Mucosa of rectum (tissue), 2 donors: ENCODE measurements around the gene CHRNG.

ENCODE experiments used
- H3K27ac ChIP-seq, 2 donors: one replicate each; pipeline ENCODE4 v1.7.0; 2013; ENCODE audit warnings: inconsistent platforms in 2 of 2, low read depth in 2 of 2, low read length in 2 of 2
- H3K27me3 ChIP-seq, 2 donors: one replicate each; pipeline ENCODE4 v1.7.0; 2013; ENCODE audit warnings: low read length in 2 of 2; ENCODE audit not compliant: control insufficient read depth in 2 of 2, insufficient read depth in 2 of 2
- H3K36me3 ChIP-seq, 2 donors: one replicate each; pipeline ENCODE4 v1.7.0; 2013; ENCODE audit warnings: low read length in 2 of 2; ENCODE audit not compliant: control insufficient read depth in 2 of 2, insufficient read depth in 2 of 2
- H3K4me1 ChIP-seq, 2 donors: one replicate each; pipeline ENCODE4 v1.7.0; 2013; ENCODE audit warnings: low read length in 2 of 2, mild to moderate bottlenecking in 1 of 2; ENCODE audit not compliant: control insufficient read depth in 2 of 2, insufficient read depth in 2 of 2
- H3K4me3 ChIP-seq, 2 donors: one replicate each; pipeline ENCODE4 v1.7.0; 2013; ENCODE audit warnings: low read length in 2 of 2
- H3K9ac ChIP-seq, 2 donors: one replicate each; pipeline ENCODE4 v1.7.0; 2013; ENCODE audit warnings: low read length in 2 of 2, low read depth in 1 of 2, mild to moderate bottlenecking in 1 of 2
- H3K9me3 ChIP-seq, 2 donors: one replicate each; pipeline ENCODE4 v1.7.0; 2013; ENCODE audit warnings: low read length in 2 of 2; ENCODE audit not compliant: control insufficient read depth in 2 of 2
- donor health status: healthy.
- donor health status: Normal muscosa, but diverticular disease.

The CHRNG gene

DNA sequence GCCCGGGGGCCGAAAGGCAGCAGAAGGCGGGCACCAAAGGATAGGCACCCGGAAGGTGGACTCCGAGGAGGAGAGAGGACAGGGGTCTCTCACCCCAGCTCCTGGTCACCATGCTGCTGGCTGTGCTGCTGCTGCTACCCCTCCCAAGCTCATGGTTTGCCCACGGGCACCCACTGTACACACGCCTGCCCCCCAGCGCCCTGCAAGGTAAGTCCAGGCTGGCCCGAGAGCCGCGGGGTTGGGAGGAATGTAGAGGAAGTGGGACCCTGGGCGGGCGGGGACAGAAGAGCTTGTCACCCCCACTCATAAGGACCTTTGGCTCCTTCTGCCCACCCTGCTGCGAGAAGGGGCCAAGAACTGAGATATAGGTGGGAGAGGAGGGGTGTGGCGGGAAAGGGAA is 19.0 kb upstream of the CHRNG start:
- Histone ChIP-seq H3K9me3 (no peaks in the 10 kb centered on the region), H3K36me3 (no peaks in the 10 kb centered on the region), H3K27me3 (peaks cover 20% of the 10 kb centered on the region in 2 donors), H3K4me1 (no peaks in the 10 kb centered on the region), H3K9ac (no peak overlapping the region), H3K27ac (no peak overlapping the region), H3K4me3 (no peak overlapping the region)

DNA sequence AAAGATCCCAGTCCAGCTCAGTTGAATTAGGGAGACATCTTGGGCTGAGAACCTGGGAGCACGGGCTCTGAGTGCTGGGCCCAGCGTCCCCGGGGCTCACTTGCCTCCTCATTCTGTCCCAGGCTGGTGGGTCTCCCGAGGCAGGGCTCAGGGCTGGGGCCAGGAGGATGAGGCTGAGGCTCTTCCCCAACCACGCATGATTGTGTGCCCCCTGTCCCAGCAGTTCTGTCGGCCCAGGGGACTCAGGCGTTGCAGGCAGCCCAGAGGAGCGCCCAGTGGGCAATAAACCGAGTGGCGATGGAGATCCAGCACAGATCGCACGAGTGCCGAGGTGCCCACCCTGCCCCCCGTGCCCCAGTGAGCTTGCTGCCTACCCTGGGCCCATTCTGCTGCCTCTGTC is 18.4 kb upstream of the CHRNG start:
- Histone ChIP-seq H3K9me3 (no peaks in the 10 kb centered on the region), H3K4me3 (no peak overlapping the region), H3K36me3 (no peaks in the 10 kb centered on the region), H3K27me3 (peaks cover 20% of the 10 kb centered on the region in 2 donors), H3K9ac (no peak overlapping the region), H3K4me1 (no peaks in the 10 kb centered on the region), H3K27ac (no peak overlapping the region)

DNA sequence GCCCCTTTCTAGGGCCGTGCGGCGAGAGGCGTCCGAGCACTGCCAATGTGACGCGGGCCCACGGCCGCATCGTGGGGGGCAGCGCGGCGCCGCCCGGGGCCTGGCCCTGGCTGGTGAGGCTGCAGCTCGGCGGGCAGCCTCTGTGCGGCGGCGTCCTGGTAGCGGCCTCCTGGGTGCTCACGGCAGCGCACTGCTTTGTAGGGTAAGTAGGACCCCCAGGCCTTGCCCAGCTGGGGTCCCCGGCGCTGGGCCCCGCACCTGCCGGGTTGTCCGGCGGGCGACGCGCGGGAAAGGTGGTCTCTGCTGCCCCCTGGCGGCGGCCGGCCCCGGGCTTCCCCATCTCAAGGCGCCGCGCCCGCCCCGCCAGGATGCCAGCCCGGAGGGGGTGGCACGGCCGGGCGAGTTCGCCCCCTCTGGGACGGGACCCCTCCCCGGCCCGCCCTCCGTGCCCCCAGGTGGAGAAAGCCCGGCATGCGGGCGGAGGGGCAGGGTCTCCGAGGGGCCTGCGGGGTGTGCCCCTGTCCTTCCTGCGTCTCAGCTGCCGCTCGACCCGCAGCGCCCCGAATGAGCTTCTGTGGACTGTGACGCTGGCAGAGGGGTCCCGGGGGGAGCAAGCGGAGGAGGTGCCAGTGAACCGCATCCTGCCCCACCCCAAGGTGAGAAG is 17.4 kb upstream of the CHRNG start:
- no peaks in the 10 kb centered on the region for H3K4me1 ChIP-seq
- peaks cover 20% of the 10 kb centered on the region in 2 donors for H3K27me3 ChIP-seq
- no peaks in the 10 kb centered on the region for H3K9me3 ChIP-seq
- H3K4me3 ChIP-seq = no peak overlapping the region
- no peaks in the 10 kb centered on the region for H3K36me3 ChIP-seq
- H3K9ac ChIP-seq = no peak overlapping the region
- H3K27ac ChIP-seq = no peak overlapping the region

DNA sequence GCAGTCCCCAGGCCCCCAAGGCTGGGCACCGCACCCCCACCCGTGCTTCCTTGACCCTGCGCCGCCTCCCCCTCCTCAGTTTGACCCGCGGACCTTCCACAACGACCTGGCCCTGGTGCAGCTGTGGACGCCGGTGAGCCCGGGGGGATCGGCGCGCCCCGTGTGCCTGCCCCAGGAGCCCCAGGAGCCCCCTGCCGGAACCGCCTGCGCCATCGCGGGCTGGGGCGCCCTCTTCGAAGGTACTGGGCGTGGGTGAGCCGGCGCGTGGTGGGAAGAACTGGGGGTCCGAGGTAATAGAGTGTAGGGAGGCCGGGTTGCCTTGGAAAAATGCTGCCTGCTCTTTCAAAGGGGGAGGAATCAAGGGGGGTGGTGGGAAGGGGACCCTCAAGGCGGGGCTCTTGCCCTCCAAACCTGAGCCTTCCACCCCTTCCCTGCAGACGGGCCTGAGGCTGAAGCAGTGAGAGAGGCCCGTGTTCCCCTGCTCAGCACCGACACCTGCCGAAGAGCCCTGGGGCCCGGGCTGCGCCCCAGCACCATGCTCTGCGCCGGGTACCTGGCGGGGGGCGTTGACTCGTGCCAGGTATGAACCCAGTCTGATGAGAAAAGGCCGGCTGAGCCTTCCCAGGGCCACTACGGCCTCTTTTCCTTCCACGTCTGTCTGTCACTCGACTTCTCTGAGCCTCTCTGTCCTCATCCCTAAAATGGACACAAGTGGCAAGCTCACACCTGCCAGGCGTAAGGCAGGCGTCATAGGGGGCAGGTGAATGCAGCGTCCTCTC is 16.7 kb upstream of the CHRNG start:
- Histone ChIP-seq H3K4me3 (no peak overlapping the region), H3K4me1 (no peaks in the 10 kb centered on the region), H3K27me3 (peaks cover 20% of the 10 kb centered on the region in 2 donors), H3K9me3 (no peaks in the 10 kb centered on the region), H3K9ac (no peak overlapping the region), H3K36me3 (no peaks in the 10 kb centered on the region), H3K27ac (no peak overlapping the region)

DNA sequence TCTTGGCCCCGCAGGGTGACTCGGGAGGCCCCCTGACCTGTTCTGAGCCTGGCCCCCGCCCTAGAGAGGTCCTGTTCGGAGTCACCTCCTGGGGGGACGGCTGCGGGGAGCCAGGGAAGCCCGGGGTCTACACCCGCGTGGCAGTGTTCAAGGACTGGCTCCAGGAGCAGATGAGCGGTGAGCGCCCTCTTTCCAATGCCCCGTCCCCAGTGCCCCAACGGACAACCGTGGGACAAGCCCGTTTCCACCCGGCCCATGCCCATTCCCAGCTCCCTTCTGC is 16.1 kb upstream of the CHRNG start:
- Histone ChIP-seq H3K9ac (no peak overlapping the region), H3K4me3 (no peak overlapping the region), H3K36me3 (no peaks in the 10 kb centered on the region), H3K27ac (no peak overlapping the region), H3K4me1 (no peaks in the 10 kb centered on the region), H3K27me3 (peaks cover 20% of the 10 kb centered on the region in 2 donors), H3K9me3 (no peaks in the 10 kb centered on the region)

DNA sequence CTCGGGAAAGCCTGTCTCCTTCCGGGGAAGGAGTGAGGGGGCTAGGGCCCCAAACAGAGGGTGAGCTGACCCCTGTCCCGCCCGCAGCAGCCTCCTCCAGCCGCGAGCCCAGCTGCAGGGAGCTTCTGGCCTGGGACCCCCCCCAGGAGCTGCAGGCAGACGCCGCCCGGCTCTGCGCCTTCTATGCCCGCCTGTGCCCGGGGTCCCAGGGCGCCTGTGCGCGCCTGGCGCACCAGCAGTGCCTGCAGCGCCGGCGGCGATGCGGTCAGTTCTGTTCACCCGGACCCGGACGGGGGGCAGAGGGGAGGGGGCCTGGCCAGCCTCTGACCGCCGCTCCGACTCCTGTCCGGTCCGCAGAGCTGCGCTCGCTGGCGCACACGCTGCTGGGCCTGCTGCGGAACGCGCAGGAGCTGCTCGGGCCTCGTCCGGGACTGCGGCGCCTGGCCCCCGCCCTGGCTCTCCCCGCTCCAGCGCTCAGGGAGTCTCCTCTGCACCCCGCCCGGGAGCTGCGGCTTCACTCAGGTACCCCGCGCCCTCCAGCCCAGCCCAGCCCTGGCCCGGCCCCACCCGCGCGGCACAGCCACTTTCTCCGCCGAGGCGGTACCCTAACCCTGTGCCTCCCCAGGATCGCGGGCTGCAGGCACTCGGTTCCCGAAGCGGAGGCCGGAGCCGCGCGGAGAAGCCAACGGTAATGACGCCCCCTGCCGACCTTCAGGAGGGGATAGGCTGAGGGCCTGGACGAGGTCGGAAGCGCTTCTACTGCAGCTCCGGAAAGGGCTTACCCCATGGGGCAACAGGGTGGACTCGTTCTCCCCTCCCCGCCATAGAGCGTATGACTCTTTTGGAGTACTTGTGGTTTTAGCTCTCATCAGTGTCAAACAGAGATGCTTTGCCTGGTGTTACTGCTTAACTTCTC is 15.6 kb upstream of the CHRNG start:
- H3K36me3 ChIP-seq = no peaks in the 10 kb centered on the region
- peaks cover 20 to 21% of the 10 kb centered on the region in 2 donors for H3K27me3 ChIP-seq
- H3K27ac ChIP-seq = no peak overlapping the region
- no peaks in the 10 kb centered on the region for H3K4me1 ChIP-seq
- H3K9ac ChIP-seq = no peak overlapping the region
- H3K4me3 ChIP-seq = no peak overlapping the region
- H3K9me3 ChIP-seq = no peaks in the 10 kb centered on the region

DNA sequence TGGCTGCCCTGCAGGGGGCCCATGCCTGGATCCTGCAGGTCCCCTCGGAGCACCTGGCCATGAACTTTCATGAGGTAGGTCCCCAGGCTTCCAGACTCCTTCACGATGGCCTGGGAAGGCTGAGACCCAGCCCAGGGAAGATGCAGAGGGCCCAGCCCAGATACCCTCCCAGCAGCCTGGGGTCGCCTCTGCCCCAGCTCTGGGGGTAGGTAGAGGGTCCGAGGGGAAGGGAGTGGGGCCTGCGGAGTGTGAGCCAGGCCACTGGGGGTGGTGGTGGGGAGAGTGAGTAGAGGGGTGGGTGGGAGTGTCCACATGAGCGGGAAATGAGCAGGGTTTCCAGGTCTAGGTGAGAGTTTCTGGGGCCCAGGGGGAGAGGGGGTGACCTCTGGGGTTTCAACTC is 14.7 kb upstream of the CHRNG start:
- no peaks in the 10 kb centered on the region for H3K4me1 ChIP-seq
- no peak overlapping the region for H3K27ac ChIP-seq
- H3K9me3 ChIP-seq = no peaks in the 10 kb centered on the region
- H3K4me3 ChIP-seq = no peak overlapping the region
- H3K9ac ChIP-seq = no peak overlapping the region
- H3K27me3 ChIP-seq = peaks cover 20 to 21% of the 10 kb centered on the region in 2 donors
- no peaks in the 10 kb centered on the region for H3K36me3 ChIP-seq

DNA sequence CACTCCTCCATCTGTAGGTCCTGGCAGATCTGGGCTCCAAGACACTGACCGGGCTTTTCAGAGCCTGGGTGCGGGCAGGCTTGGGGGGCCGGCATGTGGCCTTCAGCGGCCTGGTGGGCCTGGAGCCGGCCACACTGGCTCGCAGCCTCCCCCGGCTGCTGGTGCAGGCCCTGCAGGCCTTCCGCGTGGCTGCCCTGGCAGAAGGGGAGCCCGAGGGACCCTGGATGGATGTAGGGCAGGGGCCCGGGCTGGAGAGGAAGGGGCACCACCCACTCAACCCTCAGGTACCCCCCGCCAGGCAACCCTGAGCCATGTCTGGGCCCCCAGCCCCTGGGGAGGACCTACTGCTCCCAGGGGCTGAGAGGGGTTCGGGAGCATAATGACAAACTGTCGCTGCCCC is 14.3 kb upstream of the CHRNG start:
- Histone ChIP-seq H3K9ac (no peak overlapping the region), H3K27ac (no peak overlapping the region), H3K27me3 (peaks cover 20 to 21% of the 10 kb centered on the region in 2 donors), H3K36me3 (no peaks in the 10 kb centered on the region), H3K4me1 (no peaks in the 10 kb centered on the region), H3K9me3 (no peaks in the 10 kb centered on the region), H3K4me3 (no peak overlapping the region)

DNA sequence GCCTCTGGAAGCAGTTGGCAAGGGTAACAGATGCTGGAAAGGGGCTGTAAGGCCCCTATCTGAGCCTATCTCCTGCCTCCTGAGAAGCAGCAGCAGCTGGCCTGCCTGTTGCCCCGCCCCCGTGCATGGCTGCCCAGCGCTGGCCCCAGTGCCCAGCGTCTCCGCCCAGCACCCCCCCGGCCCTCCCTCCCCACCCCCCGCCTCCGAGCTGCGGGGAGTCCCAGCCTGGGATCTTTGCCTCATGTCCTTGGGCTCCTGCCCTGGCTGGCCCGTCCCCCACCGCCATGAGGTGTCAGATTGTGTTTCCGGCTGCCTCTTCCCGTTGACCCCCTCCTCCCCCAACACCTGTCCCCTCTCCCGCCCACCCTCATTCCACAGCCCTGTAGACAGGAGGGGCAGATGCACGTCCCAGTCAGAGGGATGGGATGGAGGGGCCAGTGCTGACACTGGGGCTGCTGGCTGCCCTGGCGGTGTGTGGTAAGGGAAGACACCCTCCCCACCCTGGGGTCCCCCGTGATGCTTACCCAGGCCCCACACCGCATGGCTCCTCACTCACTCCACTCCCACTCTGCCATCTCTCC is 13.6 kb upstream of the CHRNG start, which contains the start of gene CHRND:
Gene CHRND (plus strand): TSS at position 370 of the 581 bp plus-strand sequence. CDS start 56 bp downstream, at position 426.
- H3K36me3 ChIP-seq = no peaks in the 10 kb centered on the region
- H3K4me3 ChIP-seq = no peak within 1 kb of the TSS
- no peak within 1 kb of the TSS for H3K9ac ChIP-seq
- no peaks in the 10 kb centered on the region for H3K9me3 ChIP-seq
- H3K27me3 ChIP-seq = peaks cover 20 to 21% of the 10 kb centered on the region in 2 donors
- no peaks in the 10 kb centered on the region for H3K4me1 ChIP-seq
- no peak within 1 kb of the TSS for H3K27ac ChIP-seq
